ENCODE results near the gene SLC45A3. TPM values are rescaled to one million over a fixed set of nuclear protein-coding genes. Genes with fewer than 3 reads are reported as not detected.

SLC45A3 gene
- total and polyA plus RNA-seq, 2 donors (not counting 3 experiments of a cell fraction or from before 2014, with no cell fraction given): 15.1 to 15.6 TPM

- dilution Hi-C loops (cut with MboI; ENCODE audit: extremely low pct_ligation_motif_present, low sequenced_read_pairs): no loop called here
These were observed 20.6 kb upstream of the SLC45A3 start for GRCh38 chr1:205700865-205701401.

GRCh38 chr1:205699416-205699815, 19.1 kb upstream of the SLC45A3 start:
- Histone ChIP-seq H2AFZ (ENCODE audit: low read depth, low read length) (no peak overlapping the region), H3K27me3 (ENCODE audit: control insufficient read depth in 2 of 2, insufficient read depth in 2 of 2, low read length in 2 of 2) (no peaks in the 10 kb centered on the region), H3K9me3 (replicated peaks; ENCODE audit: control insufficient read depth, insufficient read depth, low read length) (no peaks in the 10 kb centered on the region), H3K9ac (replicated peaks; ENCODE audit: extremely low read depth, insufficient read depth, low read length) (no peak overlapping the region), H3K9me1 (replicated peaks; ENCODE audit: control insufficient read depth, extremely low read depth, insufficient read depth, low read length) (no peaks in the 10 kb centered on the region), H3K4me1 (ENCODE audit: control insufficient read depth, extremely low read depth, insufficient read depth, low read length) (peaks cover 16% of the 10 kb centered on the region), H3K27ac (ENCODE audit: insufficient read depth, low read depth, low read length) (no peak overlapping the region), H3K36me3 (ENCODE audit: control insufficient read depth in 2 of 2, extremely low read depth in 1 of 2, insufficient read depth in 2 of 2, low read length in 2 of 2) (no peaks in the 10 kb centered on the region), H3K79me2 (ENCODE audit: control insufficient read depth, insufficient read depth, low read length) (no peaks in the 10 kb centered on the region), H4K20me1 (replicated peaks; ENCODE audit: control insufficient read depth, extremely low read depth, insufficient read depth, low read length) (no peaks in the 10 kb centered on the region), H3K4me3 (replicated peaks in 1 of 3; ENCODE audit: insufficient read depth in 1 of 3, low read depth in 1 of 3, low read length in 3 of 3) (no peak overlapping the region), H3K4me2 (ENCODE audit: insufficient read depth, low read length) (no peak overlapping the region)
- intact Hi-C loops (cut with micrococcal nuclease) (no loop called here), dilution Hi-C loops (cut with MboI; ENCODE audit: extremely low pct_ligation_motif_present, low sequenced_read_pairs) (no loop called here)
- DNase-seq (ENCODE audit: low read depth, low spot score) (no peak), FAIRE-seq (no peak)
- CTCF ChIA-PET: interaction anchor here (1.0 to 2.3 kb wide), 2 partner anchors 12 to 40 kb away, joined by 4 to 19 read pairs; no protein-coding TSS in a partner anchor
- TF ChIP-seq MYC (IDR thresholded peaks at IDR 0.05; ENCODE audit: low read depth, low read length) (no peak), POLR2AphosphoS5 (IDR thresholded peaks at IDR 0.05; ENCODE audit: insufficient read depth, low read depth, low read length) (no peak), JUN (IDR thresholded peaks at IDR 0.05; ENCODE audit: borderline replicate concordance, insufficient read depth, insufficient read length, low read depth) (no peak), FOS (IDR thresholded peaks at IDR 0.05; ENCODE audit: borderline replicate concordance, insufficient read depth, low read length) (no peak), POLR2A (IDR thresholded peaks at IDR 0.05; ENCODE audit: low read depth, low read length) (no peak), MAX (IDR thresholded peaks at IDR 0.05; ENCODE audit: insufficient read depth, insufficient read length) (no peak), EZH2 (IDR thresholded peaks at IDR 0.05; ENCODE audit: borderline replicate concordance, low read depth, low read length, severe bottlenecking) (no peak), GATA2 (IDR thresholded peaks at IDR 0.05; ENCODE audit: insufficient read depth, insufficient read length, low read depth, low read length) (no peak)
- TF ChIP-seq, protein P1, sequence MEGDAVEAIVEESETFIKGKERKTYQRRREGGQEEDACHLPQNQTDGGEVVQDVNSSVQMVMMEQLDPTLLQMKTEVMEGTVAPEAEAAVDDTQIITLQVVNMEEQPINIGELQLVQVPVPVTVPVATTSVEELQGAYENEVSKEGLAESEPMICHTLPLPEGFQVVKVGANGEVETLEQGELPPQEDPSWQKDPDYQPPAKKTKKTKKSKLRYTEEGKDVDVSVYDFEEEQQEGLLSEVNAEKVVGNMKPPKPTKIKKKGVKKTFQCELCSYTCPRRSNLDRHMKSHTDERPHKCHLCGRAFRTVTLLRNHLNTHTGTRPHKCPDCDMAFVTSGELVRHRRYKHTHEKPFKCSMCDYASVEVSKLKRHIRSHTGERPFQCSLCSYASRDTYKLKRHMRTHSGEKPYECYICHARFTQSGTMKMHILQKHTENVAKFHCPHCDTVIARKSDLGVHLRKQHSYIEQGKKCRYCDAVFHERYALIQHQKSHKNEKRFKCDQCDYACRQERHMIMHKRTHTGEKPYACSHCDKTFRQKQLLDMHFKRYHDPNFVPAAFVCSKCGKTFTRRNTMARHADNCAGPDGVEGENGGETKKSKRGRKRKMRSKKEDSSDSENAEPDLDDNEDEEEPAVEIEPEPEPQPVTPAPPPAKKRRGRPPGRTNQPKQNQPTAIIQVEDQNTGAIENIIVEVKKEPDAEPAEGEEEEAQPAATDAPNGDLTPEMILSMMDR (IDR thresholded peaks at IDR 0.05; ENCODE audit: extremely low read depth in 1 of 2, insufficient read depth in 1 of 2, low read depth in 1 of 2, low read length in 2 of 2): no peak
- POLR2A ChIA-PET: no interaction called here
- BruUV-seq (replicated peaks): no TSS peak

More at GRCh38 chr1:205700865-205701401, 20.6 kb upstream of the SLC45A3 start:
- Histone ChIP-seq H3K36me3 (ENCODE audit: control insufficient read depth in 2 of 2, extremely low read depth in 1 of 2, insufficient read depth in 2 of 2, low read length in 2 of 2) (no peaks in the 10 kb centered on the region), H3K9ac (replicated peaks; ENCODE audit: extremely low read depth, insufficient read depth, low read length) (no peak overlapping the region), H3K4me2 (ENCODE audit: insufficient read depth, low read length) (peak overlapping the region; percentile 31), H3K27ac (ENCODE audit: insufficient read depth, low read depth, low read length) (peak overlapping the region; percentile 20), H2AFZ (ENCODE audit: low read depth, low read length) (no peak overlapping the region), H3K9me1 (replicated peaks; ENCODE audit: control insufficient read depth, extremely low read depth, insufficient read depth, low read length) (no peaks in the 10 kb centered on the region), H3K4me3 (replicated peaks in 1 of 3; ENCODE audit: insufficient read depth in 1 of 3, low read depth in 1 of 3, low read length in 3 of 3) (no peak overlapping the region), H3K9me3 (replicated peaks; ENCODE audit: control insufficient read depth, insufficient read depth, low read length) (no peaks in the 10 kb centered on the region), H3K79me2 (ENCODE audit: control insufficient read depth, insufficient read depth, low read length) (no peaks in the 10 kb centered on the region), H4K20me1 (replicated peaks; ENCODE audit: control insufficient read depth, extremely low read depth, insufficient read depth, low read length) (no peaks in the 10 kb centered on the region), H3K4me1 (ENCODE audit: control insufficient read depth, extremely low read depth, insufficient read depth, low read length) (peaks cover 16% of the 10 kb centered on the region), H3K27me3 (ENCODE audit: control insufficient read depth in 2 of 2, insufficient read depth in 2 of 2, low read length in 2 of 2) (no peaks in the 10 kb centered on the region)
- ChIA-PET POLR2A (interaction anchor here (0.9 kb wide), 1 partner anchor 21 kb away, joined by 4 read pairs; the partner anchor contains the start of gene SLC45A3), CTCF (interaction anchor here (1.0 to 4.1 kb wide), 7 partner anchors 8 to 113 kb away, joined by 4 to 47 read pairs (median 5); no protein-coding TSS in a partner anchor)
- no TSS peak for BruUV-seq (replicated peaks)
- DNase-seq (ENCODE audit: low read depth, low spot score): peak; percentile 90
- peak; percentile 86 for FAIRE-seq
- TF ChIP-seq GATA2 (IDR thresholded peaks at IDR 0.05; ENCODE audit: insufficient read depth, insufficient read length, low read depth, low read length): no peak
- peak; percentile 33 for TF ChIP-seq JUN (IDR thresholded peaks at IDR 0.05; ENCODE audit: borderline replicate concordance, insufficient read depth, insufficient read length, low read depth)
- intact Hi-C loops (cut with micrococcal nuclease): loop anchor here (1.0 kb wide), 1 partner anchor 22 kb away; no protein-coding TSS in a partner anchor

Measured in endothelial cell of umbilical vein (primary cell).